Renal cortex interstitium (tissue), 15 donors: ENCODE results near the gene DNAJB9. TPM values are rescaled to one million over a fixed set of nuclear protein-coding genes. Genes with fewer than 3 reads are reported as not detected.
"Not testable (repeated sequence)": the region's sequence is repeated elsewhere in the genome, so short reads cannot be mapped to it uniquely, and the experiment has no call there.

Experiments
- DNase-seq, 11 donors: peaks; one replicate each; pipeline ENCODE4 v3.0.0-alpha.2; 2013; ENCODE audit warnings: low read depth in 9 of 11, low spot score in 4 of 11; ENCODE audit errors: extremely low read depth in 1 of 11
- long read RNA-seq, 16 experiments: transcript quantifications; one replicate each; lab custom pipeline, GENCODE V29; 2026
- polyA plus RNA-seq, 3 donors: library from polyadenylated mRNA; unstranded; fragments of 120-200 nt; gene quantifications; one replicate each; pipeline ENCODE4 v1.2.1, GENCODE V29; 2013; ENCODE audit not compliant: insufficient read length in 3 of 3

Gene DNAJB9
- 10 to 100 TPM; 41.1 to 46.6 (median 42.7) TPM for polyA plus RNA-seq
- long read RNA-seq, donor 1, transcript DNAJB9-201 (3 exons, 2,715 nt): major isoform, 20 of 20 reads
- long read RNA-seq, donor 1, partial matches to known transcripts: 0 of 20 reads
- long read RNA-seq, donor 1, other reads (novel, unspliced or antisense): 0 of 20 reads
- long read RNA-seq, donor 2, transcript DNAJB9-201 (3 exons, 2,715 nt): major isoform, 12 of 12 reads
- long read RNA-seq, donor 2, partial matches to known transcripts: 0 of 12 reads
- long read RNA-seq, donor 2, other reads (novel, unspliced or antisense): 0 of 12 reads
- long read RNA-seq, donor 3, transcript DNAJB9-201 (3 exons, 2,715 nt): major isoform, 36 of 36 reads
- long read RNA-seq, donor 3, partial matches to known transcripts: 0 of 36 reads
- long read RNA-seq, donor 3, other reads (novel, unspliced or antisense): 0 of 36 reads
- long read RNA-seq, donor 4, transcript DNAJB9-201 (3 exons, 2,715 nt): major isoform, 20 of 23 reads
- long read RNA-seq, donor 4, partial matches to known transcripts: 0 of 23 reads
- long read RNA-seq, donor 4, other reads (novel, unspliced or antisense): 0 of 23 reads
- long read RNA-seq, donor 5: 0 reads
- long read RNA-seq, donor 6, transcript DNAJB9-201 (3 exons, 2,715 nt): major isoform, 20 of 23 reads
- long read RNA-seq, donor 6, partial matches to known transcripts: 0 of 23 reads
- long read RNA-seq, donor 6, other reads (novel, unspliced or antisense): 0 of 23 reads
- long read RNA-seq, donor 7, transcript DNAJB9-201 (3 exons, 2,715 nt): major isoform, 15 of 15 reads
- long read RNA-seq, donor 7, partial matches to known transcripts: 0 of 15 reads
- long read RNA-seq, donor 7, other reads (novel, unspliced or antisense): 0 of 15 reads
- long read RNA-seq, donor 8: 0 reads
- long read RNA-seq, donor 9, transcript DNAJB9-201 (3 exons, 2,715 nt): major isoform, 21 of 22 reads
- long read RNA-seq, donor 9, partial matches to known transcripts: 0 of 22 reads
- long read RNA-seq, donor 9, other reads (novel, unspliced or antisense): 0 of 22 reads
- long read RNA-seq, donor 10, transcript DNAJB9-201 (3 exons, 2,715 nt): major isoform, 22 of 23 reads
- long read RNA-seq, donor 10, partial matches to known transcripts: 0 of 23 reads
- long read RNA-seq, donor 10, other reads (novel, unspliced or antisense): 0 of 23 reads
- long read RNA-seq, donor 11, transcript DNAJB9-201 (3 exons, 2,715 nt): major isoform, 17 of 17 reads
- long read RNA-seq, donor 11, partial matches to known transcripts: 0 of 17 reads
- long read RNA-seq, donor 11, other reads (novel, unspliced or antisense): 0 of 17 reads
- long read RNA-seq, donor 12, transcript DNAJB9-201 (3 exons, 2,715 nt): major isoform, 7 of 8 reads
- long read RNA-seq, donor 12, partial matches to known transcripts: 0 of 8 reads
- long read RNA-seq, donor 12, other reads (novel, unspliced or antisense): 0 of 8 reads
- long read RNA-seq, donor 13: 0 reads
- long read RNA-seq, donor 14, transcript DNAJB9-201 (3 exons, 2,715 nt): major isoform, 19 of 19 reads
- long read RNA-seq, donor 14, partial matches to known transcripts: 0 of 19 reads
- long read RNA-seq, donor 14, other reads (novel, unspliced or antisense): 0 of 19 reads
- long read RNA-seq, donor 15, transcript DNAJB9-201 (3 exons, 2,715 nt): major isoform, 8 of 18 reads
- long read RNA-seq, donor 15, partial matches to known transcripts: 0 of 18 reads
- long read RNA-seq, donor 15, other reads (novel, unspliced or antisense): 9 of 18 reads
- long read RNA-seq, donor 16, transcript DNAJB9-201 (3 exons, 2,715 nt): major isoform, 50 of 50 reads
- long read RNA-seq, donor 16, partial matches to known transcripts: 0 of 50 reads
- long read RNA-seq, donor 16, other reads (novel, unspliced or antisense): 0 of 50 reads

DNA sequence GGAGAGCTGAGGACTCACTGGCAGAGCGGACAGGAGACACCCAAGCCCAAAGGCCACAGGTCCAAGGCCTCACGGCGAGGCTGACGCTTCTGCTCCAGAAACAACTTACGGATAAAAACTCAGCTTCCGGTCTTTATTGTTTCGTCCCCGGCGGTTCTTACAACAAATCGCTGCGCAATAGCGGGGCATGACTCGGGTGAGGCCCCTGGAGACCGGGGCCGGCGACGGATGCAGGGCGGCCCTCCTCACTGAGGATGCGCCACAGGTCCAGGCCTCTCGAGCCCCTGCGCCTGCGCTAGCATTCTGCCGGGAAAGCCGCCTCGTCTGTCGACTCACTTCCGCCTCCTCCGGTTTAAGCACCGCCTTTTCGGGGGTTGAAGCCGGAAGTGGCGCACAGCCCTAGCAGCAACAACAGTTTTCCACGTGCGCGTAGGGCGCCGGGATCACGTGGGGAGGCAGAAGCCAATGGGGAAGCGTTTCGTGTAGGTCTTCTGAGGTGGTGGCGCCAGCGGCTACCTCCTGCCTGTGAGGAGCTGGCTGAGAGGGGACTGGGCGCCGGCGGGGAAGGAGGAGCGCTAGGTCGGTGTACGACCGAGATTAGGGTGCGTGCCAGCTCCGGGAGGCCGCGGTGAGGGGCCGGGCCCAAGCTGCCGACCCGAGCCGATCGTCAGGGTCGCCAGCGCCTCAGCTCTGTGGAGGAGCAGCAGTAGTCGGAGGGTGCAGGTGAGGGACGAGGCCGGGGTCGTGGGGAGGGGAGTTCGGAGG is at the start of gene DNAJB9, which contains the start of gene THAP5:
Gene DNAJB9, plus strand, starts transcription at position 494 of the 765 bp plus-strand sequence. CDS start 1,853 bp downstream, outside the sequence.
Gene THAP5, minus strand, starts transcription at position 326 of the 765 bp plus-strand sequence. Its CDS starts 137 bp downstream, at position 189.
- DNase-seq: peak; percentile 96 to 99 (median 99)

DNA sequence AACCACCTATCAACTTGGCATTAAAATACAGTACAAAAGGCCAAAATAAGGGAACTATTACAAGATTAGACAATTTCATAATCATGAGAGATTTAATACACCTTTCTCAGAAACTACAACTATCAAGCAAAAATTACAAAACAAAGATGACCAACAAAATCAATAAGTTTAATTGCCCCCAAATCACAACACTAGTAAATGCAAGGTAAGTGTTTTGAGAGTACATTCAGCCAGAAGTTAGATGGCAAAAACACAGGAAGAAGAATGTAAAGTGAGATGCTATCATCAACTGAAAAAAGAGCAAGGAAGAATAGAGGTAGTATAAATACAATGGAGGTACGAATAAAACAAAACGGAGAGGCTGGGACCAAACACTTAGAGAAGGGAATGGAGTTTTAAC is 46.9 kb upstream of the DNAJB9 start:
- no peak for DNase-seq

DNA sequence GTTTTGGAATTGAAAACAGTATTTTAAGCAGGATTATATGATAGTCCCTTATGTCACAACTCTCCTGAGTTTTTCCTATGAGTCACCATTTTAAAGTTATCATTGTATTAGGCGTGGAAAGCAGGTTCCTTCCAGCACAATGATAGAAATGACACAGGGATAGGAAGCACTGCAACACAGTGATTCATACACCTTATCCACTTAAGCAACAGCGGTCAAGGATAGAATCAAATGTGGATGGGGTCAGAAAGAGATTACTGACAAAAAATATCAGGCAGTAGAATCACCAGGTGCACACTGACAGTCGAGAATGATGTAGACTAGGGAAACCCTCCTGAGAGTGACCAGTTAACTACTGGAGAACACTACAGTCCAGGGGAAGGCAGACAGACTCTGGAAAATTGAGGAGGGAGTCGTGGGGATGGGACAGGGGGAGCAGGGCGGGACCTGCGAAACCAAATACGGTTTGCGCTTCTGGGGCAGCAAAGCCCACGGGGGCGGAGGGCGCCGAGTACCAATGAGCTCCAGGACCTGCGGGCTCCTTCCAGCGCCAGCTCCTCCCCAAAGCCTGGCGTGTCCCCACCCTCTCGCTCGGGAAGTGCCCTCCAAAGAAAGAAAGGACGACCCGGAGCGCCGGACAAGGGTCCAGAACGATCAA is 44.2 kb upstream of the DNAJB9 start:
- peak in 3 of 11 donors; percentile 5 to 61 (median 15) for DNase-seq

DNA sequence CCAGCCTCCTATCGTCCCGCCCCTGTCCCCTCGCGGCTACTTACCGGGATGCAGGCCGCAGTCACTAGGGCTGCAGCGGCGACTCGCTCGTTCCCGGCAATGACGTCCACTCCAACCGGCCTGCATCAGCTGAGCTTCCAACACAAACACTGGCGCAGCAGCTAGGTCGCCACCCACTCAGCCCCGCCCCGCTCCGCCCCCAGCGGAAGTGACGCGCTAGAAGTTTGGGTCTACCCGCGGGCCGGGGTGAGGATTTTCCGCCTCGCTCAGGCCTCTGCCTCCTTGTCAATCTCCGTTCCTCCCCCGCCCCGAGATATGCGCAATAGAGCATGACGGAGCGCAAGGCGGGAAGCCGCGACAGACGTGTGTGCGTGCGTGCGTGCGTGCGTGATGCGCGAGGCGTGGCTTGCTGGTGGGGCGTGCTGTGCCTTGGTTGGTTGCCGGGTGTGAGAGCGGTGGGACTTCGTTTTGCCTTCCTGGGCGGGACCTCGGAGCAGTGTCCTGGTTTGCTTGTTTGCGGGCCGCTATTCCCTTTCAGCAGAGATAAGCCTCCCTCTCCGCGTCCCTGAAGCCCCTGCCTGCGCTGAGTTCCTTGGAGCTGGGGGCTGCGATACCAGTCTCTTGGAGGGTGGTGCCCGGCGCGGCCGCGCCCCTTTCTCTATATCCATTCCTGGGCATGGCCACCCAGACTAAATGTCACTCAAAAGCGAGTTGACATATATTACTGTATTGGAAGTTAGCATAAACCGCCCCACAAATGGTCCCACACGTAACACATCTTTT is 43.5 kb upstream of the DNAJB9 start, which contains the start of gene PNPLA8:
Gene PNPLA8, minus strand, starts transcription at position 151 of the 783 bp plus-strand sequence. CDS start 10,644 bp downstream, outside the sequence.
- peak; percentile 96 to 100 (median 99) for DNase-seq

DNA sequence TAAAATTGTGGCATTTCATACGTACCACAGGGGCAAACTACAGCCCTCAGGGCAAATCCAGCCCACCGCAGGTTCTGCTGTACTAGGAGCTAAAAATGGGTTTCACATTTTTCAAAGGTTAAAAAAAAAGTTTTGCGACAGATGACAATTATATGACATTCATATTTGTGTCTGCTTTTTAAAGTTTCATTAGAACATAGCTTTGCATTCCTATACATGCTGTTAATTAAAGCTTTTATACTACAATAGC is 43.0 kb upstream of the DNAJB9 start:
- DNase-seq: no peak

DNA sequence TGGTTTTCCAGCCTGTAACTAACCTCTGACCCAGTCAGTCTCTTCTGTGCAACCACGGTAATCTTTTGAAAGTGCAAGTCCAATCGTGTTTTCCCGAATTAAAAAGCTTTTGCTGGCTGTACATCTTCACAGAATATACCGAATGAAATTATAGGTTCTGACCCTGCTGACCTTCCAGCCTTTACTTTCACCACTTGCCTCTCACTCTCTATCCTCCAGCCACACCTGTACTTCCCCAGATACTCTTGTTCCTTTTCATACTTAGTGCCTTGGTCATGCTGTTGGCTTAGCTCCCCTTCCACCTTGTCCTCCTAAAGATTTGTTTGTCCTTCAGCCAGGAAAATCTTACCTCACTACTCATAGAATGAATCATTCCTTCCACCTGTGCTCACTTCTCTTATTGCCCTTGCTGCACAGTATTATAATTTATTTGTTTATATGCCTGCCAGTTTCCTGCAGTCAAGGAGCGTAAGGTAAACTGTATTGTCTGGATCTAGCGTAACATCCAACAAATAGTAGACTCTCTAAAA is 41.4 kb upstream of the DNAJB9 start:
- no peak for DNase-seq

DNA sequence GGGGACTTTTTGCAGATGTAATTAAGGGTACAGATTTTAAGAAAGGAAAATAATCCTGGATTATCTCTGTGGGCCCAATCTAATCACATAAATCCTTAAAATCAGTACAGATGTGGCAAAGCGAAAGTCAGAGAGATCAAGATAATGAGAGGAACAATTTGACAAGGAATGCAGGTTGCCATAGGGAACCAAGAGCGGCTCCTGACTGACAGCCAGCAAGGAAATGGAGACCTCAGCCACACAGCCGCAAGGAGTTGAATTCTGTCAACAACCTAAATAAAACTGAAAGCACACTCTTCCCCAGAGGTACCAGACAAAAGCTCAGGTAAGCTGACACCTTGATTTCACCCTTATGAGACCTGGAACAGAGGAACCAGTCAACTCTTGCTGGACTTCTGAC is 40.3 kb upstream of the DNAJB9 start:
- DNase-seq: no peak

DNA sequence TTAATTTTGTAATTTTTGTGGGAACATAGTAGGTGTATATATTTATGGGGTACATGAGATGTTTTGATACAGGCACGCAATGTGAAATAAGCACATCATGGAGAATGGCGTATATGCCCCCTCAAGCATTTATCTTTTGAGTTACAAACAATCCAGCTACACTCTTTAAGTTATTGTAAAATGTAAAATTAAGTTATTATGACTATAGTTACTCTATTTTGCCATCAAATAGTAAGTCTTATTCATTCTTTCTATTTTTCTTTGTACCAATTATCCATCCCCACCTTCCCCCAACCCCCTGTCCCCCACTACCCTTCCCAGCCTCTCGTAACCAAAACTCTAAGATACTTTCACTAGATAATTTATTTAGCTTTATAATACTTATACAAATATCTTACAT is 36.0 kb upstream of the DNAJB9 start:
- no peak for DNase-seq

DNA sequence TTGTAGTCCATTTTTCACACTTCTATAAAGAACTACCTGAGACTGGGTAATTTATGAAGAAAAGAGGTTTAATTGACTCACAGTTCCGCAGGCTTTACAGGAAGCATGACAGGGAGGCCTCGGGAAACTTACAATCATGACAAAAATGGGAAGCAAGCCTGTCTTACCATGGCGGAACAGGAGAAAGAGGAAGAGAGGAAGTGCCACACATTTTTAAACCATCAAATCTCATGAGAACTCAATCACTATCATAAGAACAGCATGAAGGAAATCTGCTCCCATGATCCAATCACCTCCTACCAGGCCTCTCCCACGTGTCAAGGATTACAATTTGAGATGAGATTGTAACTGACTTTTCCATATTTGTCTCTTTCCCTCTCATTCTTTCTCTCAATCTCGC is 34.4 kb upstream of the DNAJB9 start:
- DNase-seq: no peak

DNA sequence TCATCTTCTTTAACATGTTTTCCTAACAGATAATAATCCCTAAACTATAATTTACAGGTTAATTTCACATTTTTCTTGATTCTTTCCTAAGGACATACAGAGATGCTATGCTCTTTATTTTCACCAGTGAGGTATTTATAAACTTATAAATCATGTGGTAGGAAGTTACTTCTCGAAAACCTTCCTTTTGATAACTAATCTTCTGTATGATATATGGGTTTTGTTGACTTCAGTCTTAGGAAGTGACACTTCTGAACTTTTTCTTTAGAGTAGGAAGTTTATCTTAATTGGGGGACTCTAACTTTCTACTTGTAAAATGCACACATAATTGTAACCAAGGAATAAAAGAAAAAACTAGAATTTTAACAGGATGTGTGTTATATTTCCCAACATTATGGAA is 33.9 kb upstream of the DNAJB9 start:
- no peak for DNase-seq

DNA sequence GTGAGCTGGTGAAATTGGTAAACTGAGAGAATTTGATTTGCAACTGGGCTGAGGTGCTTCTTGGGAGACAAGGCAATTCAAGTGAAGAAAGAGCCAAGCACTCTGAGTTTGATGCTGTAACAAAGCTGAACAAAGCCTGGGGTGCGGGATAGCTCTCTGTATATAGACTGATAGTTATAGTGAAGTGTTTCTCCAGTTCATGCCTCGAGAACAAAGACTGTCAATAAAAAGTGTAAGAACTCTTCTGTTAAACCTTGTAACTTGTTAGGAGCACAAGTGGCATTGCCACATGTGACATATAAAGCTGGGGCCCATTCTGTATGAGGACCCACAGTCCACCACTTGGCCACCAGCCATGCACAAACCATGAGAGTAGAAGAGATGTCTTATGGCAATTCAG is 32.4 kb upstream of the DNAJB9 start:
- no peak for DNase-seq

DNA sequence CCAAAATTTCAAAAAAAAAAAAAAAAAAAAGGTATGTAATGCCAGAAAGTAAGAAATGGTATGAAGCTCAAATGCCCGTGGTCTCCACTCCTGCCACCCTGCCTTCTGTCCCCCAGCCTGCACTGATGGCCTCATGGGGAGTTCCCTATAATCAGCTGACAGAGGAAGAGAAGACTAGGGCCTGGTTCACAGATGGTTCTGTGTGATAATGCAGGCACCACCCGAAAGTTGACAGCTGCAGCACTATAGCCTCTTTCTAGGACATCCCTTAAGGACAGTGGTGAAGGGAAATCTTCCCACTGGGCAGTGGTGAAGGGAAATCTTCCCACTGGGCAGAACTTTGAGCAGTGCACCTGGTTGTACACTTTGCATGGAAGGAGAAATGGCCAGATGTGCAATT is 31.4 kb upstream of the DNAJB9 start:
- DNase-seq: not testable (repeated sequence)

DNA sequence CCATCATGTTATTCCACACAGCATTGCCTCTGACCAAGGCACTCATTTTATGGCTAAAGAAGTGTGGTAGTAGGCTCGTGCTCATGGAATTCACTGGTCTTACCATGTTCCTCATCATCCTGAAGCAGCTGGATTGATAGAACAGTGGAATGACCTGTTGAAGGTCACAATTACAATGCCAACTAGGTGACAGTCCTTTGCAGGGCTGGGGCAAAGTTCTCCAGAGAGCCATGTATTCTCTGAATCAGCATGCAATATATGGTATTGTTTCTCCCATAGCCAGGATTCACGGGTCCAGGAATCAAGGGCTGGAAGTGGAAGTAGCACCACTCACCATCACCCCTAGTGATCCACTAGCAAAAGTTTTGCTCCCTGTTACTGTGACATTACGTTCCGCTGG is 31.0 kb upstream of the DNAJB9 start:
- DNase-seq: not testable (repeated sequence)

DNA sequence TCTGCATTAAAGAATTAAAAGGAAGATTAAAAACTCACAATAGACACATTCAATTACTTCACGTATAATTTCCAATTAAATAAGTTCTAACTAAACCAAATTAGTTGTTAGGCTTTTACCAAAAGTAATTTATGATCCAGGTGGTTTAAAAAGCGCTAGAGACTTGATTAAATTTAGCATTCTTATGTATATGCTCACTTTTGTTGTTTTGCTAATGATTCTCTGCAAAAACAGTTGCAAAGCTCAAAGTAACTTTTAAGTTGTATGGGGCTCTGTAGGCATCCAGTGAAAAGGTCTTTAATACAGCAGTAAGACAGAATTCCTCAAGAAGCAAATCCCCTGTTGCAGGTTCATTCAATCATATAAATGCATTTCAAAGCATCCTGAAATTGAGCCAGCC is 28.2 kb upstream of the DNAJB9 start:
- no peak for DNase-seq

DNA sequence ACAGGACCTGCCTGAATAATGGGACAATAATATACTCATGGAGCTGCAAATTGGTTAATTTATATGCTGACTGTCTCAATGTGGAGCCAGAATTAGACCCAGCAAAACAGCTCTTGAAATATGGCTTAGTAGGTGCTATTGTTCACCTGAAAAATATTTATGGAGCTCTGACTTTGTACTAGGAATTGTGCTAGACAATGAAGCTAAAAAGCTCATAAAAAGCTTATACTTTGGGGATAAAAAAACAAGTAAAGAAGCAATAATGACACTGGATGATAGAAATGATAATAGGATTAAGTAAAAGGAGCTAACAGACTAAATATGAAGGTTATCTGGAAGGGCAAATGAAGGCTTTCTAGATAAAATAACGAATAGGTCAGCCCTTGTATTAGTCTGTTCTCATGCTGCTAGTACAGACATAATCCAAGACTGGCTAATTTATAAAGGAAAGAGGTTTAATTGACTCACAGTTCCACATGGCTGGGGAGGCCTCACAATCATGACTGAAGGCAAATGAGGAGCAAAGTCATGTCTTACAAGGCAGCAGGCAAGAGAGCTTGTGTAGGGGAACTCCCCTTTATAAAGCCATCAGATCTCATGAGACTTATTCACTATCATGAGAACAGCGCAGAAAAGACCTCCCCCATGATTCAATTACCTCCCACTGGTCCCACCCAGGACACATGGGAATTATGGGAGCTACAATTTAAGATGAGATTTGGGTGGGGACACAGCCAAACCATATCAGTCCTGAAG is 21.4 kb upstream of the DNAJB9 start:
- DNase-seq: not testable (repeated sequence)
